OCI-LY1 (cell line): ENCODE data around the gene C21orf91.

Source experiments
- EZH2 ChIP-seq: fragments of 200-600 bp; sonication (generic), shearing (Covaris generic); IDR thresholded peaks from 2 replicates; pipeline ENCODE4 v1.8.0; 2017; ENCODE audit warnings: borderline replicate concordance, mixed run types, mild to moderate bottlenecking, antibody characterized with exemption, low read length, moderate library complexity, mixed read lengths
- TF ChIP-seq, protein P1 (sequence below): fragments of 200-600 bp; sonication (generic), shearing (Covaris generic); IDR thresholded peaks from 2 replicates; pipeline ENCODE4 v1.5.1; 2017; ENCODE audit warnings: mild to moderate bottlenecking, antibody characterized with exemption, low read length, moderate library complexity, mixed read lengths

DNA sequence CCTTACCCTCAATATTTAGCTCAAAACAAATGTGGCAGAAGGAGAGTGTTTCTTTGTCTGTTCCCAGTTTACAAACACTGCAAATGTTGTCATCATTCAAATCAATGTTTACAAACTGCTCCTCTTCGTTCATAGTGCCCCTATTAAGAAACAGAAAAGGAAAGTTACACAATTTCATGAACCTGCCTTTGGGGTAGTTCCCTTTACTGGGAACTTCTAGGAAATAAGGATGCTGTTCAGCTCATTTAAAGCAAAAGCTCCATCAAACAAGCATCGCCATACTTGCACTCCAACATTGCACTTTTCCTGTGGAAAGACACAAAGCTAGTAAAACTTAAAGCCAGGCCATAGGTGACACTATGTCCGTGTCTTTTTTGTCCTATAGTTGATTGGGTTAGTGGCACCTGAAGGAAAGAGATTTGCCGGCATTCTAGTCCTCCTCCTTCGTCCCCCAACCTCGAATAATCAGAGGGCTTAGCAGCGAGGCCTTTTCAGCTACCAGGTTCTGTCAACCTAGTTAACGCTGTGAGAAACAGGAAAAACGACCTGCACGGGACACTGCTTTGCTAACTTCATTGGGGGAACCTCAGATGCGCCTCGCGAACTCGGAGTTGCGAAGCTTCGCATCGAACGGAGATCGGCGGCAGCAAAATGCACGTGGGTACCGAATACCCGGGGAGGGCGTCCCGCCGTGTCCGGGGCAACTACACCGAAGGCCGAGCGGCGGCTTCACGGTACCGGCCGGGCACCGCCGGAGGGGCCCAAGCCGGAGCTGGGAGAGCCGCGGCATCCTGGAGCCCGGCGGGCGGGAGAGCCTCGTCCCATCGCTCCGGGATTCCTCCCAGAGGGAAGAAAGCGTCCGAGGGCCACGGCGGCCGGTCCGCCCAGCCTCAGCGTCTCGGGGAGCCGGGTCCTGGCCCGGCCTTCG is 706 bp downstream of the C21orf91 start:
- TF ChIP-seq, protein P1, sequence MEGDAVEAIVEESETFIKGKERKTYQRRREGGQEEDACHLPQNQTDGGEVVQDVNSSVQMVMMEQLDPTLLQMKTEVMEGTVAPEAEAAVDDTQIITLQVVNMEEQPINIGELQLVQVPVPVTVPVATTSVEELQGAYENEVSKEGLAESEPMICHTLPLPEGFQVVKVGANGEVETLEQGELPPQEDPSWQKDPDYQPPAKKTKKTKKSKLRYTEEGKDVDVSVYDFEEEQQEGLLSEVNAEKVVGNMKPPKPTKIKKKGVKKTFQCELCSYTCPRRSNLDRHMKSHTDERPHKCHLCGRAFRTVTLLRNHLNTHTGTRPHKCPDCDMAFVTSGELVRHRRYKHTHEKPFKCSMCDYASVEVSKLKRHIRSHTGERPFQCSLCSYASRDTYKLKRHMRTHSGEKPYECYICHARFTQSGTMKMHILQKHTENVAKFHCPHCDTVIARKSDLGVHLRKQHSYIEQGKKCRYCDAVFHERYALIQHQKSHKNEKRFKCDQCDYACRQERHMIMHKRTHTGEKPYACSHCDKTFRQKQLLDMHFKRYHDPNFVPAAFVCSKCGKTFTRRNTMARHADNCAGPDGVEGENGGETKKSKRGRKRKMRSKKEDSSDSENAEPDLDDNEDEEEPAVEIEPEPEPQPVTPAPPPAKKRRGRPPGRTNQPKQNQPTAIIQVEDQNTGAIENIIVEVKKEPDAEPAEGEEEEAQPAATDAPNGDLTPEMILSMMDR: no peak
- TF ChIP-seq EZH2: no peak
